Prostate gland (tissue), 2 donors: ENCODE measurements around the gene GNA14.

Experiments used
- POLR2A ChIP-seq: fragments of 450-650 bp; IDR thresholded peaks from one replicate; pipeline ENCODE4 v1.6.1; 2016; ENCODE audit warnings: antibody characterized with exemption, mild to moderate bottlenecking
- POLR2AphosphoS5 ChIP-seq: sonication (generic); formaldehyde crosslinking; IDR thresholded peaks from one replicate; pipeline ENCODE4 v1.6.1; 2017; ENCODE audit warnings: antibody characterized with exemption
- TF ChIP-seq, protein P1 (sequence below), 4 experiments: fragments of 200-600 bp in 2 of 4; fragments of 450-650 bp in 2 of 4; sonication (generic) in 2 of 4; IDR thresholded peaks; 1 replicate in 3 of 4; 2 replicates in 1 of 4; pipeline ENCODE4 v1.5.1; 2016 to 2019; ENCODE audit warnings: antibody characterized with exemption in 4 of 4, mild to moderate bottlenecking in 2 of 4, moderate library complexity in 2 of 4

- TF ChIP-seq, protein P1, sequence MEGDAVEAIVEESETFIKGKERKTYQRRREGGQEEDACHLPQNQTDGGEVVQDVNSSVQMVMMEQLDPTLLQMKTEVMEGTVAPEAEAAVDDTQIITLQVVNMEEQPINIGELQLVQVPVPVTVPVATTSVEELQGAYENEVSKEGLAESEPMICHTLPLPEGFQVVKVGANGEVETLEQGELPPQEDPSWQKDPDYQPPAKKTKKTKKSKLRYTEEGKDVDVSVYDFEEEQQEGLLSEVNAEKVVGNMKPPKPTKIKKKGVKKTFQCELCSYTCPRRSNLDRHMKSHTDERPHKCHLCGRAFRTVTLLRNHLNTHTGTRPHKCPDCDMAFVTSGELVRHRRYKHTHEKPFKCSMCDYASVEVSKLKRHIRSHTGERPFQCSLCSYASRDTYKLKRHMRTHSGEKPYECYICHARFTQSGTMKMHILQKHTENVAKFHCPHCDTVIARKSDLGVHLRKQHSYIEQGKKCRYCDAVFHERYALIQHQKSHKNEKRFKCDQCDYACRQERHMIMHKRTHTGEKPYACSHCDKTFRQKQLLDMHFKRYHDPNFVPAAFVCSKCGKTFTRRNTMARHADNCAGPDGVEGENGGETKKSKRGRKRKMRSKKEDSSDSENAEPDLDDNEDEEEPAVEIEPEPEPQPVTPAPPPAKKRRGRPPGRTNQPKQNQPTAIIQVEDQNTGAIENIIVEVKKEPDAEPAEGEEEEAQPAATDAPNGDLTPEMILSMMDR (IDR thresholded peaks at IDR 0.05), result no peak
- no peak for TF ChIP-seq POLR2A
- no peak for TF ChIP-seq POLR2AphosphoS5
Measured at GRCh38 chr9:77513457-77513856, 134.7 kb downstream of the GNA14 start.
